Measurements from ENCODE around the gene EMC9. TPM values are rescaled to one million over a fixed set of nuclear protein-coding genes. Genes with fewer than 3 reads are reported as not detected.

EMC9 gene
- total and polyA plus RNA-seq, 2 of the 8 experiments (the other 6 are each of a cell fraction or from before 2014, with no cell fraction given), result 38.4 to 47.2 TPM

DNA sequence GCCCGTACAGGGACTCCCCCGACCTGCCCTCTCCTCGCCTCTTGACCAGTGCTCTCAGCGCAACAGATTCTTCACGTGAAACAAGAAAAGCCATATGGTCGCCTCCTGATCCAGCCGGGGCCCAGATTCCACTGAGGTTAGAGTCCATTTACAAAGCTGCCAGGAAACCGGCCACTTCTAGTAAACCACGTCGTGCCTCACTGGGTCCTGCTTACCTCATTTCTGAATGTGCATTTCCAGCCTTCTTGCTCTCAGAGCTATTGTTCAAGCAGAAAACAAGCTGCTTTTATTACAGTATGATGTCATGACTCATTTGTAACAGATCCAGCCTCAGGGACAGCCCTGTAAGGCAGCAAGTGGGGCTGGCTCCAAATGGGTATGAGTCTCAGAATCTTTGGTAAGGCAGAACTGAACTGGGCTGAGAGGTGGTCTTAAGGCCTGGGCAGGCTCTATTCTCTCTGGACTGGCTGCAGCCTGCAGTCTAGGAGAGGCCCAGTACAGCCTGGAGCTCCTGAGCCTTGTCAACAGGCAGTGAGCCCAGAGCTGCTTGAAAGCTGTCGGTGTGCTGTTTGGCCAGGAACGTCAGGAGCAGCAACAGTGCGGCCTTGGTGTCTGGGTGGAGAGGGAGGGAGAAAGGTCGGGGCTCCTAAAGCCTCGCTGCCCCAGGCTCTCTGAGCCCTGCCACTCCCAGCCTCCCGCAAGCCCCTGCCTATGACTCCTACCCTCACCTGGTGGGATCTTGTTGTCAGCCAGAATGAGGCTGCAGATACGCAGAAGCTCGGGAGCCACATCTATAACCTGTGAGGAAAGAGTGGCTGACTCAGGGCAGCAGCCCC lies 38.8 kb upstream of the EMC9 start (continued):
- TF ChIP-seq, protein P1, sequence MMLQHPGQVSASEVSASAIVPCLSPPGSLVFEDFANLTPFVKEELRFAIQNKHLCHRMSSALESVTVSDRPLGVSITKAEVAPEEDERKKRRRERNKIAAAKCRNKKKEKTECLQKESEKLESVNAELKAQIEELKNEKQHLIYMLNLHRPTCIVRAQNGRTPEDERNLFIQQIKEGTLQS (IDR thresholded peaks at IDR 0.05; ENCODE audit: insufficient read depth, low read depth, low read length), result no peak
- TF ChIP-seq GABPA (IDR thresholded peaks at IDR 0.05; ENCODE audit: borderline replicate concordance, insufficient read depth, low read length), result no peak
- no peak for TF ChIP-seq CREB1 (IDR thresholded peaks at IDR 0.05)
- TF ChIP-seq SP4 (IDR thresholded peaks at IDR 0.05; ENCODE audit: low read length), result no peak
- TF ChIP-seq SP2 (IDR thresholded peaks at IDR 0.05; ENCODE audit: low read length), result no peak
- no peak for TF ChIP-seq TEAD4 (IDR thresholded peaks at IDR 0.05; ENCODE audit: low read depth, low read length)
- TF ChIP-seq RNF2 (IDR thresholded peaks at IDR 0.05; ENCODE audit: borderline replicate concordance, low read depth, low read length, missing control alignments, poor library complexity, severe bottlenecking), result no peak
- no peak for TF ChIP-seq SAP30 (IDR thresholded peaks at IDR 0.05; ENCODE audit: insufficient read depth, insufficient replicate concordance, low read length)
- TF ChIP-seq SIN3A (conservative IDR thresholded peaks at IDR 0.05 in 1 of 2, IDR thresholded peaks at IDR 0.05 in 1 of 2; ENCODE audit: low read depth in 1 of 2, low read length in 2 of 2), result no peak
- no peak for TF ChIP-seq POU5F1 (IDR thresholded peaks at IDR 0.05; ENCODE audit: low read depth, low read length)
- TF ChIP-seq RFX5 (IDR thresholded peaks at IDR 0.05; ENCODE audit: borderline replicate concordance, low read depth, low read length), result no peak

All from H1 (cell line).